HTR-8/SVneo (cell line): Measurements from ENCODE around the gene STXBP5.

Source experiments
- DNase-seq: peaks from one replicate; pipeline ENCODE4 v3.0.0; 2011; ENCODE audit warnings: low spot score, mixed read lengths; ENCODE audit not compliant: insufficient read length
- FAIRE-seq: peaks from 2 replicates; lab custom pipeline; 2011; peaks lifted over from hg19 to GRCh38; lab: Jason Lieb, UNC

The STXBP5 gene

DNA sequence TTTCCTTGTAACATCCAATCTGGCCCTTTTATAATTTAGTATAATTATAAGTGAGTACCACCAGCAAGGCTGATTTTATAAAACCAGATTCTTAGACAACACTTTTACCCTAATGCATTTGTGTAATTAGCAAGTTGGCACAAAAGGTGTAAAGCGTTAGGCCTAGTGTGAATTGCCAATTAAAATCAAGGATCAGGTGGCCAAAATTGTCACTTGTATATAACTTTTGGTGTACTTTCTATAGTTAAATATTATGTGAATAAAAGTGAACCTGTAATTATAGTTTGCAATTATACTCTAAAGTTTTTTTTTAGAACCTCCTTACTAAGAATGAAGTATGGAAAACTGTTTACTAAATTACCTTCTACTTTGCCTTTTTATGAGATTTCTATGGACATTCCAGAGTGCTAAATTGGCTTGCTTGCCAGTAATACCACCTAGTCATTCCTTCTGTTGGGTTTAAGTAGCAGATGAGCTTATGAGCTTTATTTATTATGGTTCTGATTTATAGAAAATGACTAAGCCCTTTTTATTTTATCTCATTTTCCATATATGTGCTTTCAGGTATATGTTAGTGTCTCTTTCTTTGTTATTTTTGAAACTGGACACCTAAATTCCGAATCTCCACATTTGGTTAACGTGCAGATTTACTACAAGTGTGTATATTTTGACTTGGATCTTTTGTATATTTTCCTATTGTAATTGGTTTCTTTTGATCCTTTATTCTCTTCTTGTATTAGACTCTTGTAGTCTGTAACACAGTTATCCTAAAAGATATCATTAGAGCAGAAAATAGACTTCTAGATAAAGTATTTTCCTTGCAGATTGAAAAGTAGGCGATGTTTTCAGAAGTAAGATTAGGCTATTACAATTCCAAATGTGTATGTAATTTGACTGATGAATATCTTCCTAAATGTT lies 3.9 kb downstream of the STXBP5 start:
- FAIRE-seq (no peak), DNase-seq (no peak)

DNA sequence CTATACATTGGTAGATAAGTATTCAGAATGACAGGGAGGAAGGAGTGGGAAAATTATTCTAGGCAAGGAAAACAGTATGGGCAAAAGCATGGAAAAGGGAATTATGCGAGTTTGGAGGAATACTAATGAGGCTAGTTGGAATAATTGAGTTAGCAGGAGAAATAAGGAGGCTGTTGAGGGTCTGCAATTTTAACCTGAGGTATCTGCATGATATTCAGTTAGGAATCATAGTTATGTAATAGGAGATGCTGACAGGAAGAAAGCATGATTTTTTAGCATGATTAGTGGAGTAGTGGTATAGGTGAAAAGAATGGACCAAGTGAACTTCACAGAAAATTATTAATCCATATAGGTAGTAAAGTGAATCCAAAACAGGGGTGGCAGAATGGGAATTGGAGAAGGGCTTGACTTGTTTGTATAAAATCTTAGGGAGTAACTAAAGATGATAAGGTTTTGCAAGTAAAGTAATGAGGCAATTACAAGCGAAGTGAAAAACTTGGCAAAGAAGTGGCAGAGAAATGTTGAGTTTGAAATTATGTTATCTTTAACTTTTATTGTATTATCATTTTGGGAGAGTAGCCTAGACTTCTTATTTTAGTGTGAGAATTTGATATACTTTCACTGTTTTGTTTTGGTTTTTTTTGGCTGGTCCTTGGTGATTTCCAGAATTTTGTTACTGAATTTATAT lies 5.7 kb downstream of the STXBP5 start:
- FAIRE-seq (no peak), DNase-seq (no peak)

DNA sequence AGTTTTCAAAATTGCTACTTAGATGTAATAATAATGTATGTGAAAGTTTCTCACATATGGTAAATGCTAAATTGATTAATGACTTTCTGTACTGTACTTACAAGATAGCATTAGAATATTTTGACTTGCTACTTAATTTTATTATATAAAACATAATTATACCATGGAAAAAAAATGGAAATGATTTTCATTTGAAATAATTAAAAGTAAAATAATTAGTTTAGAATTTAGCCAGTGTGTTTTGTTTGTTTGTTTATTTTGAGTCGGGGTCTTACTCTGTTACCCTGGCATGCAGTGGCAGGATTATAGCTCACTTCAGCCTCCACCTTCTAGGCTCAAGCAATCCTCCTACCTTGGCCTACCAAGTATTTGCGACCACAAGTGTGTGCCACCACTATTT lies 7.1 kb downstream of the STXBP5 start:
- DNase-seq (no peak), FAIRE-seq (no peak)

DNA sequence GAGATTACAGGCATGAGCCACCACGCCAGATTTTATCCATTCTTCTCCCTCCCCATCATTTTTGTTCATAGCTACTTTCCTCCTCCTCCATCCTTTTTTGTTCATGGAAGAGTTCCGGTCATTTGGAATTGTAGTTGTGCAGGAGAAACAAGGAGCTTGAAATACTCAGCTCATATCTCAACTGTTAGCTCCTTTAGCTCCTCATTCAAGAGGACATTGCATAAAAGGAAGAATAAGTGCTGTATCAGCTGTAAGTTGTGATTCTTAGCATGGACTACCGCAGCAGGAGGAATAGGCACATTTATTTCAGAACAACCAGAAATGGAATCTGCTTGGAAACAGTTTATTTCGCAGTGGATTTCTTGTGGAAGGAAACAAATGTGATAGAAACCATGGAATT lies 7.6 kb downstream of the STXBP5 start:
- no peak for DNase-seq
- FAIRE-seq, result no peak

DNA sequence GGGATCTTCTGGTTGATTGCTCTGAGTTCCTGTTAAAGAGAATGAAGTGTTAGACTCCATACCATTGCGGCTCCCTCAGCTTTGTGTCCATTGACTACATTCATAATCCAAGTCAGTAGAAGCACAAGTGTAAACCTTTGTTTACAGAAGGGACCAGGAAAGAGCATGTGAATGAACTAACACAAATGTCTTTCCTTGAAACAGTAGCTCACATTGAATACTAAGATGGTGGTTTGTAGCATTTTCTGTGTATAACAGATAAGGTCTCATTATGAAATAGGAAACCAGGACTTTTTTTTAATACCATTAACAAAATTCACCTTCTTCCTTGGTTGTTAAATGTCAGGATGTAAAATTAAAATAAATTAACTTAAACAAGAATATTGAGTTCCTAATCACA lies 8.4 kb downstream of the STXBP5 start:
- DNase-seq (no peak), FAIRE-seq (no peak)

DNA sequence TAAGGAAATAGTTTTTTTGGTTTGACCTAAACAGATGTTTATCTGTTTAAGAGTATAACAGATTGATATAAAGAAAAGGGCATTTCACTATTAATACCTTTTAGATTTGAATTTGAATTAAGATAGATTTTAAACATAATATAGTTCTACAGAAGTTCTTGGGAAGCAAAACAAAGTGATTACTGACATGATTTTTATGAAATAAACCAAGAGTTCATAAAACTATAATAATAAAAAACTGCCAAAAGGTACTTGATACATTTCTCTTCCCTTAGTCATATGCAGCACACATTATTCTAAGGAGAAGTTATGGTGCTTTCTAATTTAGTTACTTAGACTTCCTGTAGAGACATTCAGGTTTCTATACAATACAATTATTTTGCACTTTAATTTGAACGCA lies 9.6 kb downstream of the STXBP5 start:
- FAIRE-seq (no peak), DNase-seq (no peak)

DNA sequence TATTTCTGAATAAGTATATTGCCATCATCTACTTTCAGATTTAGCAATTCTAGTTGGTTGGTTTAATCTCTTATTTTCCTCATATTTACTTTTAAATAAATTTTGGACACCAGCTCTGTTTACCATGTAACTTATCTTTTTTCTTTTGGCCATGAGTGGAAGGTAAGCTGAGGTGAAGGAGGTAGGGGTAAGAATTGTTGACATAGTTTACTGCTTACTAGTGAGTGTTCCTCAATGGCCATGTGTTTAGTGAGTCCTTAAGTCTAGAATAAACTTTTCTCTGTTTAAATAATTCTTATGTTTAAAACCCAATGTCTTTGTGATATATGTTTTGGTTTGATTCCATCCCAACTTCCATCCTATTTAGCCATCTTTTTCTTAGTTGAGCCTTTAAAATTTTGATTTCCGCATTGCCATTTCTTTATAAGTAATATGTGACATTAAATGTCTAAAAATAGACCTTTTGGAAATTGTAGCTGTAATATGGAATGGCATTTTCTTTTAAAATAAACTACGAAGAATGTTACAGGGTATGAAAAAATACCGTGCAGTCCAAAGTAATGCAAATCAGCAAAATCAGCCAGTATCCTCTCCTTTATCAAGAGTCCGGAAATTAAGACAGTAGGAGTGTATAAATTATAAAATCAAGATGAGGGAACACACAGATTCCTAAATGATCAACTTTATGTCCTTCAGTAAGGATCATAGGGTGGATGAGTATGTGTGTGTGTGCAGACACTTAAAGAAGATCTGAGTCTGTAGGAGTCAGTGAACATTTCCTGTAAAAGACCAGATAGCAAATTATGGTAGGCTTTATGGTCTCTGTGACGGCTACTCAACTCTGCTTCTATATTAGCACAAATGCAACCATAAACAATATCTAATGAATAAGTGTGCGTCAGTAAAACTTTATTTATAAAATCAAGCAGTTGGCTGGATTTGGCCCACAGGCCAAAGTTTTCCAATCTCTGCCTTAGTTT lies 10.3 kb downstream of the STXBP5 start:
- FAIRE-seq, result no peak
- no peak for DNase-seq

DNA sequence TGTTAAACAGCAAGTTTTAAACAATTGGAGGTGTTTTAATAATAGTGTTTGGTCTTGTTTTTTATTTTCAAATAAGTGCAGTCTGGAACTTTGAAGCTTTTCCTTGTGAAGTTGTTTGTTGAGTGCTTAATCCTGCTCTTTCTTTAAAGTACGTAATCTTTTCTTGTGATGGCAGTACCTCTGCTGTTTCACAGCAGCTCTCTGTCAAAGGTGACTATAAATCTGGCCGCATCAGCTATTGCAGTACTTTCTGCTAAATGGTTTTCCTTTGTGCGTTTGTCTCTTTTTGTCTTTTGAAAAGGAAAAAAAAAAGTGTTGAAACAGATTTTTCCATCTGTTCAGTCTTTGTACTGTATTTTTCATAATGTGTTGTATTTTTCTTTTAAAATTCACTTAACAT lies 12.7 kb downstream of the STXBP5 start:
- FAIRE-seq, result no peak
- DNase-seq, result no peak

DNA sequence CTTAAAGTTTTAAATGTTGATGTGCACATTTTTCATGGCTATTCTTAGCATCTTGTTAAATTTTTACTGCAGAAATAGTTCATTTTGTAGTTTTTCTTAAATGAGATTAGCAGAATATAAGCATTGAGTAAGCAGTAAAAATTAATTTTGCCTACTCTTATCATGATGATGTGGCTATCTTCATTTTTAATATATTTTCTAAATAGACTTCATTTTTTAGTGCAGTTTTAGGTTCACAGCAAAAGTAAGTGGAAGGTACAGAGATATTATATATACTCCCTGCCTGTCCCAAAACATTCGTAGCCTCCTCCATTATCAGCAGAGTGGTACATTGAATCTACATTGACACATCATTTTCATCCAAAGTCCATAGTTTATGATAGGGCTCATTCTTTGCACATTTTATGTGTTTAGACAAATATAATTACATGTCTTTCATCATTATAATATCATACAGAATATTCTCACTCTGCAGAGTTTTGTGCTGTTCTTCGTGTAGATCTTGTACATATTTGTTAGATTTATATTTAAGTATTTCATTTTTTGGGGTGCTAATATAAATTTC lies 13.7 kb downstream of the STXBP5 start:
- FAIRE-seq, result no peak
- DNase-seq, result no peak

DNA sequence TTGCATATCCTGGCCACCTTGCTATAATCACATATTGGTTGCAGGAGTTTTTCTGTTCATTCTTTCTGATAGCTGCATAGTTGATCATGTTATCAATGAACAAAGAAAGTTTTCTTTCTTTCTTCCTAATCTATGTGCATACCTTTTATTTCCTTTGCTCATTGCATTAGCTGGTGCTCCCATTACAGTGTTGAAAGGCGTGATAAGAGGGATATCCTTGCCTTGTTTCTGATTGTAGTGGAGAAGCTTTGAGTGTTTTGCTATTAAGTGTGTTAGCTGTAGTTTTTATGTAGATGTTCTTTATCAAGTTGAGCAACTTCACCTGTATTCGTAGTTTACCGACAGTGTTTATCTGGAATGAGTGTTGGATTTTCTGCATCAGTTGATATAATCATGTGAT lies 14.6 kb downstream of the STXBP5 start:
- no peak for FAIRE-seq
- DNase-seq, result no peak

DNA sequence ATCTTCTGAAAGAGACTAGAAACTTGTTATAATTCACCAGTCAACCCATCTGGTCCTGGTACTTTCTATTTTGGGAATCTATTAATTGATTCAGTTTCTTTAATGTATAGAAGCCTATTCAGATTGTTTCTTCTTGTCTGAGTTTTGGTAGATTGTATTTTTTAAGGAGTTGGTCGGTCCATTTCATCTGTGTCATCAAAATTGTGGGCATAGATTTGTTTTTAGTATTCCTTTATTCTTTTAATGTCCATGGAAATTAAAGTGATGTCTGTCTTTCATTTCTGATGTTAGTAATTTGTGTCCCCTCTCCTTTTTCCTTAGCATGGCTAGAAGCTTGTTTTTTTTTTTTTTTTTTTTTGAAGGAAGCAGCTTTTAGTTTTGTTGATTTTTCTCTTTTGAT lies 15.2 kb downstream of the STXBP5 start:
- FAIRE-seq, result no peak

DNA sequence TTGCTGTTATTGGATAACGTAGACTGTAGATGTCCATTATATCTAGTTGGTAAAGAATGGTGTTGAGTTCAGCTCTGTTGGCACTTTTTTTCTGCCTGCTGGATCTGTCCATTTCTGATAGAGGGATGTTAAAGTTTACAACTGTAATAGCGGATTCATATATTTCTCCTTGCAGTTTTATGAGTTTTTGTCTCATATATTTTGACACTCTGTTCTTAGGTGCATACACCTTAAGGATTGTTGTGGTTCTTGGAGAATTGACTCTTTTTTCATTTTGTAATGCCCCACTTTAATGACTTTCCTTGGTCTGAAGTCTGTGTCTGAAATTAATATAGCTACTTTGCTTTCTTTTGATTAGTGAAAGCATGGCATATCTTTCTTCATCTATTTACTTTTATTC lies 16.1 kb downstream of the STXBP5 start:
- FAIRE-seq (no peak), DNase-seq (no peak)

More for the DNA sequence above, 15.2 kb downstream of the STXBP5 start:
- DNase-seq, result no peak

DNA sequence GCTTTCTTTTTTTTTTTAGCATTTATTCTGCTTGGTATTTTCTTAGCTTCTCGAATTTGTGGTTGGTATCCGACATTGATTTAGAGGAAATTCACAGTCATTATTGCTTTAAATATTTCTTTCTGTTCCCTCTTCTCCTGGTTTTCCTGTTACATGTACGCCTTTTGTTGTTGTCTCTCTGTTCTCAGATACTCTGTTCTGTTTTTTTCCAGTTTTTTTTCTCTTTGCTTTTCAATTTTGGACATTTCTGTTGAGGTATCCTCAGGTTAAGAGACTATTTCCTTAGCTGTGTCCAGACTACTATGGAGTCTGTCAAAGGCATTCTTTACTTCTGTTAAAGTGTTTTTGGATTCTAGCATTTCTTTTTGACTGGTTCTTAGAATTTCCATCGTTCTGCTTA lies 17.5 kb downstream of the STXBP5 start:
- DNase-seq (no peak), FAIRE-seq (no peak)

DNA sequence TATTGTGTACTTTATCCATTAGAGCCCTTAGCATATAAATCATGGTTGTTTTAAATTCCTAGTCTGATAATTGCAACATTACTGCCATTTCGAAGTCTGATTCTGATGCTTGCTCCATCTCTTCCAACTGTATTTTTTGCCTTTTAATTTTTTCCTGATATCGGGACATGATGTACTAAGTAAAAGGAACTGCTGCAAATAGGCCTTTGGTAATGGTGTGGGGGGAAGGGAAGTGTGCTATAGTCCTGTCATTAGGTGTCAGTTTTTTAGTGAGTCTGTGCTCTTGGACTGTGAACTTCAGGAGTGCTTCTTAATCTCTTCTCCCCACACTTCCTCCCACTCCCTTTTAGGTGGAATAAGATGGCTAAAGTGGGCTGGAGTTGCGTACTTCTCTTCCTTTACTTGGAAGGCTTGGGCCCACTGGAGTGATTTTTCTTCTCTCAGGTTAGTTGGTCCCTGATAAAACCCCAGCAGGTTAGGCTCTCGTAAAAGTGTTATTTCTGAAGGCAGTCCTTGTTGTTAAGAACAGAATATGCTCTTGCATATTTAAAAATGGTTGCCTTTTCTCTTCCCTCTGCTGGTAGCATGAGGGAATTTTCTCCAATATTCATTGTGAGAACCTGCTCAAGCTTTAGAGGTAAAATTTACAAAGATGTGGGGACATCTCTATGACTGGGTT lies 18.1 kb downstream of the STXBP5 start:
- no peak for DNase-seq
- FAIRE-seq, result no peak

DNA sequence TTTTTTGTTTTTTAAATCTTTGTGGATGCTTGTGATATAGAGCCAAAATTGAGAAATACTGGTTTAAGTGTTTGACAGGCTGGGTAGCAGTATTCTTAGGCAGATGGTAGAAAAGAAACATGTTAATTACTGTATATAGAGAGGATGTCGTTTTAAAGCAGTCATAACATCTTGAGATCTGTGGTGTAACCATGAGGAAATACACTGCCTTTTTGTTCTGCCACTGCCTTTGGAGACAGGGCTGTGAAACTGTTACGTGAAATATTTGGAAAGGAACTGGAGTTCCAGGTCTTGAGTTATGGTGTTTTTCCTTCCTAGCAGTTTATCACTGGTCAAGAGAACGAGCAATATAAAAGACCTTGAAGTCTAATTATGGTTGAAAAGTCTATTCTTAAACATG lies 19.5 kb downstream of the STXBP5 start:
- FAIRE-seq (no peak), DNase-seq (no peak)

DNA sequence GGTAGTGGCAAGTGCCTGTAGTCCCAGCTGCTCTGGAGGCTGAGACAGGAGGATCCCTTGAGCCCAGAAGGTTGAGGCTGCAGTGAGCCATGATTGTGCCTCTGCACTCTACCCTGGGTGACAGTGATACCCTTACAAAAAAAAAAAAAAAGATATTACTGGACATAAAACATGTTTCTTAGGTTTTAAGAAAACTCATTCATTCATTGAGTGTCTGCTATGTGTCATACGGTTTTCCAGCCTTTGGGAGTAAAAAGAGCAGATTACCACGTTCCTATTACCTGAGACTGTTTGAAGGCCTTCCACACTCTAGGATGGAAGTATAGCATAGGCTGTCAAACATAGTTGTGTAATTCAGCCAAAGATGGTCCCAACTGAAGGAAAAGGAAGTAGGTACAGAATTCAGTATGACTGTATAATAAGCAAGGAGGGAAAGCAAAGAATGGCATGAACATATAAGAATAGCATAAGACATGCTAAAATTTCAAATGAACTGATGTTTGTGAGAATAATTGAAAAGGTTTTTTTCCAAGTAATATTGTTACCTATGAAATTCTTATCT lies 22.0 kb downstream of the STXBP5 start:
- no peak for FAIRE-seq
- DNase-seq, result no peak

DNA sequence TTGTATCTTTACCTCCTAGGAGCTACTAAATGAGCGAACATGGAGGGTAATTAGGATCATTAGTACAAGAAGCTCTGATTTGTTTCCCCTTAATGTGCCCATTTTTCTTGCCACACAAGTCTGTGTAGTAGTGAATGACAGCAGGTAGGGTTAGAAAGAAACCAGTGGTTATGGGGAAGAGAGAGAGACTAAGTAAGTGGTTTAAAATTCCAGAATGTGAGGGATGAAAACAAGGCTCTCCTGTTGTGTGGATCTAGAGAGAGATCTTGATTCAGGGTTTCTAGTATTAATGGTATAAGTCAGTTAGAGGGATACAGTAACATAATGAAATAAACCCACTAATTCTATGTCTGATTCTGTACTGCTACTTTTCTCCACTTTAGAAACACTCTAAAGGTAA lies 22.7 kb downstream of the STXBP5 start:
- FAIRE-seq (no peak), DNase-seq (no peak)

DNA sequence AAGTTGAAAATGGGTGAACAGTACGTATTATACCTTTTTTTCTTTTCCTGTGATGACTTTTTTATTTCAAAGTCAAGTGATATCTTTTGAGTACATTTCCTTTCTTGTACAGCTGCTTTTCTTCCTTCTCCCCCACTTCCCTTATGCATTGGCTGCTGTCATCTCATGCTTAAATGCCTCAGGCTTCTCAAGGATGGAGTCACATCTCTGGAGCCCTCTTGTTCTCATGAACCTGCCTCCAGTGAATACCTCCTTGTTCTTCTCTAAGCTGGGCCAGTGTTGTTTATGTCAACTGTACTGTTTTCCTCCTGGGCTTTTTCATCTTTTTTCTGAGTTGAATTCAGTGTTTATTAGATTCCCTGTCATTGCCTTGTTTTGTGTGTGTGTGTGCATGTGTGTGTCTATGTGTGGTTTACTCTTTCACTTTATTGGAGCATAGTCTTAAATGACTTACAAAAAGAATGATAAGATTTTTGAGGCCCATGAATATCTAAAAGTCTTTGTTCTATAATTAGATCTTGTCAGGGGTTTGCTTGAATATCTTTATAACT lies 23.6 kb downstream of the STXBP5 start:
- DNase-seq, result no peak
- no peak for FAIRE-seq

DNA sequence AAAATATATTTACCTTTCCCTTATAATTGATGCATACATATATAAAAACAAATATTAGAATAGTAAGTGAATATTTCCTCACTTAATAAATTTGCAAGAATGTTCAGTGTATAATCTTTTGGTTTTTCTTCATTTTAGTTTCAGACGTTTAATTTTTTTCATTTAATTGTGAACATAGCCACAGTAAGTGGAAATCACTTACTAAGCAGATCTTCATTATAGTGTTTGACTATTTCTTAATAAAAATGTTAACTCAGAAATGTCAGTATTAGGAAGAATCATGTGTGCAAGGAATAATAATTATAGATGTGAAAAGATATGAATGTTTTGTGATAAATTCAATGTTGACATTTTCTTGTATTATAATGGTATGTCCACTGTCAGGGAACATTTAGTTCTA lies 27.4 kb downstream of the STXBP5 start:
- FAIRE-seq, result no peak
- no peak for DNase-seq
